Mesendoderm (in vitro differentiated cells): ENCODE measurements around the gene CAPN8.
A peak's percentile ranks its signal among the peaks of the same experiment; 100 is the strongest.

Experiments
- DNase-seq: peaks from one replicate; pipeline ENCODE4 v3.0.0; 2013
- H2AK5ac ChIP-seq: 2 replicates; pipeline ENCODE4 v1.6.1; 2013; ENCODE audit warnings: low read length, inconsistent platforms
- H2BK120ac ChIP-seq: 2 replicates; pipeline ENCODE4 v1.6.1; 2013; ENCODE audit warnings: low read depth, mild to moderate bottlenecking, low read length, moderate library complexity, mixed read lengths
- H2BK15ac ChIP-seq: replicated peaks from 2 replicates; pipeline ENCODE4 v1.6.1; 2013; ENCODE audit warnings: low read depth, mild to moderate bottlenecking, moderate library complexity
- H2BK5ac ChIP-seq: 2 replicates; pipeline ENCODE4 v1.6.1; 2013; ENCODE audit warnings: low read length, inconsistent platforms
- H3K18ac ChIP-seq: 2 replicates; pipeline ENCODE4 v1.6.1; 2013; ENCODE audit warnings: mild to moderate bottlenecking, low read length, mixed read lengths
- H3K23ac ChIP-seq: one replicate; pipeline ENCODE4 v1.6.1; 2013; ENCODE audit warnings: low read length
- H3K27ac ChIP-seq: 2 replicates; pipeline ENCODE4 v1.5.1; 2013; ENCODE audit warnings: low read depth, mild to moderate bottlenecking, inconsistent platforms, low read length, moderate library complexity
- H3K27me3 ChIP-seq: 2 replicates; pipeline ENCODE4 v1.6.1; 2013; ENCODE audit warnings: low read length, control low read depth, mild to moderate bottlenecking, inconsistent platforms; ENCODE audit not compliant: insufficient read depth, poor library complexity
- H3K36me3 ChIP-seq: 2 replicates; pipeline ENCODE4 v1.6.1; 2013; ENCODE audit warnings: low read length, inconsistent platforms; ENCODE audit not compliant: control insufficient read depth, insufficient read depth
- H3K4ac ChIP-seq: one replicate; pipeline ENCODE4 v1.6.1; 2013; ENCODE audit warnings: low read depth, mild to moderate bottlenecking, low read length, moderate library complexity
- H3K4me1 ChIP-seq: 2 replicates; pipeline ENCODE4 v1.6.1; 2013; ENCODE audit warnings: low read depth, low read length, inconsistent platforms; ENCODE audit not compliant: control insufficient read depth
- H3K4me2 ChIP-seq: 2 replicates; pipeline ENCODE4 v1.6.1; 2013; ENCODE audit warnings: low read length
- H3K4me3 ChIP-seq: 2 replicates; pipeline ENCODE4 v1.5.1; 2013; ENCODE audit warnings: mild to moderate bottlenecking, low read length
- H3K56ac ChIP-seq: one replicate; pipeline ENCODE4 v1.6.1; 2013; ENCODE audit warnings: low read length
- H3K79me1 ChIP-seq: 2 replicates; pipeline ENCODE4 v1.6.1; 2013; ENCODE audit warnings: low read length, inconsistent platforms
- H3K79me2 ChIP-seq: 2 replicates; pipeline ENCODE4 v1.6.1; 2013; ENCODE audit warnings: mild to moderate bottlenecking, low read length; ENCODE audit not compliant: control insufficient read depth, insufficient read depth
- H3K9ac ChIP-seq: 2 replicates; pipeline ENCODE4 v1.6.1; 2013; ENCODE audit warnings: low read length, inconsistent platforms
- H4K5ac ChIP-seq: one replicate; pipeline ENCODE4 v1.6.1; 2013; ENCODE audit warnings: low read length
- H4K8ac ChIP-seq: one replicate; pipeline ENCODE4 v1.6.1; 2013; ENCODE audit warnings: low read depth, mild to moderate bottlenecking, control low read depth, low read length, moderate library complexity
- WGBS: extraction: QIAGEN DNeasy Blood & Tissue Kit; methylation state at CpG from one replicate; pipeline ENCODE4 v1.1.7; 2013; ENCODE audit warnings: low lambda C conversion rate, missing lambda C conversion rate; ENCODE audit not compliant: insufficient coverage; ENCODE audit errors: extremely low coverage; 5-methylcytosine and 5-hydroxymethylcytosine counted together

Gene CAPN8

GRCh38 chr1:223609977-223610376 is 55.5 kb downstream of the CAPN8 start:
- Histone ChIP-seq H2BK120ac (no peak overlapping the region), H3K27me3 (no peaks in the 10 kb centered on the region)

GRCh38 chr1:223609066-223609465 is 56.4 kb downstream of the CAPN8 start:
- Histone ChIP-seq H2BK5ac (no peak overlapping the region), H3K4ac (no peak overlapping the region), H3K4me2 (no peak overlapping the region), H3K56ac (no peak overlapping the region), H3K9ac (no peak overlapping the region), H2AK5ac (no peak overlapping the region), H3K79me1 (no peaks in the 10 kb centered on the region), H3K4me1 (no peaks in the 10 kb centered on the region), H3K79me2 (no peaks in the 10 kb centered on the region), H4K8ac (no peak overlapping the region), H2BK120ac (no peak overlapping the region), H3K23ac (no peak overlapping the region), H3K27ac (no peak overlapping the region), H3K36me3 (no peaks in the 10 kb centered on the region), H3K18ac (no peak overlapping the region), H4K5ac (no peak overlapping the region), H3K4me3 (no peak overlapping the region), H2BK15ac (no peak overlapping the region), H3K27me3 (no peaks in the 10 kb centered on the region)
- WGBS, result no CpG with 5 or more reads among the region's 14 CpGs
- no peak for DNase-seq

More at GRCh38 chr1:223609977-223610376, 55.5 kb downstream of the CAPN8 start:
- H4K8ac ChIP-seq, result no peak overlapping the region
- H3K18ac ChIP-seq, result no peak overlapping the region
- no peak overlapping the region for H2AK5ac ChIP-seq
- WGBS, result no CpG with 5 or more reads among the region's 4 CpGs
- H3K56ac ChIP-seq, result no peak overlapping the region
- H3K79me1 ChIP-seq, result no peaks in the 10 kb centered on the region
- H3K23ac ChIP-seq, result no peak overlapping the region
- no peak overlapping the region for H3K4me2 ChIP-seq
- H4K5ac ChIP-seq, result no peak overlapping the region
- no peaks in the 10 kb centered on the region for H3K4me1 ChIP-seq
- no peak overlapping the region for H3K4ac ChIP-seq
- no peaks in the 10 kb centered on the region for H3K36me3 ChIP-seq
- H2BK5ac ChIP-seq, result no peak overlapping the region
- no peak for DNase-seq
- H3K79me2 ChIP-seq, result no peaks in the 10 kb centered on the region
- no peak overlapping the region for H3K4me3 ChIP-seq
- H3K9ac ChIP-seq, result no peak overlapping the region
- no peak overlapping the region for H2BK15ac ChIP-seq
- no peak overlapping the region for H3K27ac ChIP-seq

DNA sequence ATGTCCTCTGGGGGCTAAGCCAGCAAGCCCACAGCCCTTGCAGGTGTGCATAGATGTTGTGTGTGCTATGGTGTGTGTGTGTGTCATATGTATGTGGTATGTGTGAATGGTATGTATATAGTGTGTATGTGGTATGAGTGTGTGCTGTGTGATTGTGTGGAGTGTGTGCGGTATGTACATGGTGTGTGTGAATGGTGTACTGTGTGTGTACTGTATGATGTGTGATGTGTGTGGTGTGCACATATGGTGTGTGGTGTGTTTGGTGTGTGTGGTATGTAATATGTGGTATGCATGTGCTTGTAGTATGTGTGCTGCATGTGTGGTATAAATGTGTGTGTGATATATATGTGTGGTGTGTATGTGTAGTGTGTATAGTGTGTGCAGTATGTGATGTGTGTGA is 107.0 kb downstream of the CAPN8 start:
- H3K36me3 ChIP-seq, result no peaks in the 10 kb centered on the region
- no peak overlapping the region for H2BK15ac ChIP-seq
- H2BK5ac ChIP-seq, result no peak overlapping the region
- H3K79me1 ChIP-seq, result no peaks in the 10 kb centered on the region
- H3K56ac ChIP-seq, result no peak overlapping the region
- no peak overlapping the region for H3K18ac ChIP-seq
- no peak overlapping the region for H4K5ac ChIP-seq
- H3K23ac ChIP-seq, result no peak overlapping the region
- no peak overlapping the region for H3K4me3 ChIP-seq
- H3K79me2 ChIP-seq, result no peaks in the 10 kb centered on the region
- no peak overlapping the region for H3K27ac ChIP-seq
- H2AK5ac ChIP-seq, result no peak overlapping the region
- H2BK120ac ChIP-seq, result no peak overlapping the region
- WGBS, result 100% methylated on average over 1 of the region's 1 CpG
- H3K4ac ChIP-seq, result no peak overlapping the region
- no peaks in the 10 kb centered on the region for H3K4me1 ChIP-seq
- H3K27me3 ChIP-seq, result no peaks in the 10 kb centered on the region
- no peak overlapping the region for H3K4me2 ChIP-seq
- H4K8ac ChIP-seq, result no peak overlapping the region
- no peak for DNase-seq
- H3K9ac ChIP-seq, result no peak overlapping the region

- no peak overlapping the region for H3K4me3 ChIP-seq
- no peak overlapping the region for H3K9ac ChIP-seq
- no peak overlapping the region for H3K27ac ChIP-seq
- no peak overlapping the region for H3K23ac ChIP-seq
- no peaks in the 10 kb centered on the region for H3K79me2 ChIP-seq
- no peak overlapping the region for H4K8ac ChIP-seq
- H3K4ac ChIP-seq, result no peak overlapping the region
- H2AK5ac ChIP-seq, result no peak overlapping the region
- WGBS, result no CpG with 5 or more reads among the region's 5 CpGs
- H3K18ac ChIP-seq, result no peak overlapping the region
- no peaks in the 10 kb centered on the region for H3K79me1 ChIP-seq
- no peaks in the 10 kb centered on the region for H3K4me1 ChIP-seq
- no peak overlapping the region for H4K5ac ChIP-seq
- H2BK15ac ChIP-seq, result no peak overlapping the region
- H2BK5ac ChIP-seq, result no peak overlapping the region
- H3K4me2 ChIP-seq, result no peak overlapping the region
- no peak overlapping the region for H2BK120ac ChIP-seq
- H3K27me3 ChIP-seq, result no peaks in the 10 kb centered on the region
- no peak for DNase-seq
- H3K56ac ChIP-seq, result no peak overlapping the region
- H3K36me3 ChIP-seq, result no peaks in the 10 kb centered on the region
Observed at GRCh38 chr1:223557130-223557475, 108.4 kb downstream of the CAPN8 start.

GRCh38 chr1:223556414-223557129 is 108.9 kb downstream of the CAPN8 start:
- H3K36me3 ChIP-seq, result no peaks in the 10 kb centered on the region
- H3K27ac ChIP-seq, result no peak overlapping the region
- no peak overlapping the region for H2AK5ac ChIP-seq
- no peak overlapping the region for H3K4me2 ChIP-seq
- no peak overlapping the region for H2BK5ac ChIP-seq
- DNase-seq, result peak; percentile 57
- H3K27me3 ChIP-seq, result no peaks in the 10 kb centered on the region
- no peak overlapping the region for H2BK120ac ChIP-seq
- no peaks in the 10 kb centered on the region for H3K79me2 ChIP-seq
- no peaks in the 10 kb centered on the region for H3K79me1 ChIP-seq
- no peak overlapping the region for H3K18ac ChIP-seq
- no peak overlapping the region for H3K56ac ChIP-seq
- H3K23ac ChIP-seq, result no peak overlapping the region
- H3K4me3 ChIP-seq, result no peak overlapping the region
- H3K9ac ChIP-seq, result no peak overlapping the region
- no CpG with 5 or more reads among the region's 8 CpGs for WGBS
- H3K4ac ChIP-seq, result no peak overlapping the region
- no peak overlapping the region for H2BK15ac ChIP-seq
- no peak overlapping the region for H4K8ac ChIP-seq
- H3K4me1 ChIP-seq, result no peaks in the 10 kb centered on the region
- H4K5ac ChIP-seq, result no peak overlapping the region

GRCh38 chr1:223553957-223554356 is 111.5 kb downstream of the CAPN8 start:
- H4K5ac ChIP-seq, result no peak overlapping the region
- H3K4me2 ChIP-seq, result no peak overlapping the region
- no peaks in the 10 kb centered on the region for H3K79me1 ChIP-seq
- no peak overlapping the region for H2AK5ac ChIP-seq
- no peaks in the 10 kb centered on the region for H3K4me1 ChIP-seq
- no peak overlapping the region for H3K4ac ChIP-seq
- H3K36me3 ChIP-seq, result no peaks in the 10 kb centered on the region
- no peak overlapping the region for H2BK120ac ChIP-seq
- H3K79me2 ChIP-seq, result no peaks in the 10 kb centered on the region
- H3K56ac ChIP-seq, result no peak overlapping the region
- no peak overlapping the region for H3K9ac ChIP-seq
- no CpG with 5 or more reads among the region's 3 CpGs for WGBS
- no peak overlapping the region for H3K4me3 ChIP-seq
- no peak overlapping the region for H3K18ac ChIP-seq
- no peak overlapping the region for H3K27ac ChIP-seq
- no peak overlapping the region for H2BK15ac ChIP-seq
- H3K23ac ChIP-seq, result no peak overlapping the region
- H3K27me3 ChIP-seq, result no peaks in the 10 kb centered on the region
- no peak for DNase-seq
- no peak overlapping the region for H4K8ac ChIP-seq
- no peak overlapping the region for H2BK5ac ChIP-seq
